Thyroid gland (tissue), 4 donors: ENCODE measurements around the gene TMEM132D. TPM values are rescaled to one million over a fixed set of nuclear protein-coding genes. Genes with fewer than 3 reads are reported as not detected.

ENCODE experiments used
- DNase-seq, 2 donors: peaks; one replicate each; pipeline ENCODE4 v3.0.0-alpha.2; 2019
- H3K27ac ChIP-seq, 3 donors: fragments of 200-600 bp; sonication (generic); 1 replicate in 2 of 3; 2 replicates in 1 of 3; pipeline ENCODE4 v1.5.1; 2016 to 2019; ENCODE audit warnings: mild to moderate bottlenecking in 1 of 3, moderate library complexity in 1 of 3
- H3K27me3 ChIP-seq: fragments of 200-600 bp; sonication (generic); one replicate; pipeline ENCODE4 v1.5.1; 2019
- H3K36me3 ChIP-seq, 2 donors: fragments of 200-600 bp; sonication (generic); one replicate each; pipeline ENCODE4 v1.5.1; 2016 to 2019
- H3K4me1 ChIP-seq, 2 donors: fragments of 200-600 bp; sonication (generic); one replicate each; pipeline ENCODE4 v1.5.1; 2017 to 2019
- H3K4me3 ChIP-seq, 3 donors: fragments of 200-600 bp; sonication (generic); replicated peaks in 1 of 3; 1 replicate in 2 of 3; 2 replicates in 1 of 3; pipeline ENCODE4 v1.5.1; 2016; ENCODE audit warnings: mild to moderate bottlenecking in 1 of 3
- H3K9me3 ChIP-seq: fragments of 200-600 bp; sonication (generic); one replicate; pipeline ENCODE4 v1.5.1; 2017
- POLR2A ChIP-seq, 2 donors: fragments of 450-650 bp; IDR thresholded peaks; one replicate each; pipeline ENCODE4 v1.6.1; 2017; ENCODE audit warnings: antibody characterized with exemption in 2 of 2, mild to moderate bottlenecking in 2 of 2, moderate library complexity in 1 of 2
- WGBS, 2 donors: methylation state at CpG; one replicate each; pipeline ENCODE4 v1.1.5; 2017; 5-methylcytosine and 5-hydroxymethylcytosine counted together
- intact Hi-C: fragments of 100-400 bp; cut with DNase I; formaldehyde crosslinking; loops from one replicate; pipeline ENCODE4 v1.15.1; 2023
- total RNA-seq, 4 donors: library from RNA; depleted of rRNA; stranded (reverse); fragments of >200 nt; gene quantifications; one replicate each; pipeline ENCODE4 v1.2.3, GENCODE V29; 2016
- TF ChIP-seq, protein P1 (sequence below), 6 experiments: fragments of 200-600 bp in 3 of 6; fragments of 450-650 bp in 3 of 6; sonication (generic) in 3 of 6; IDR thresholded peaks; one replicate each; pipeline ENCODE4 v1.5.1; 2016 to 2019; ENCODE audit warnings: antibody characterized with exemption in 6 of 6, mild to moderate bottlenecking in 2 of 6, inconsistent platforms in 1 of 6, moderate library complexity in 1 of 6

Gene TMEM132D
- total RNA-seq, 4 donors from 2014 or later, result not detected

DNA sequence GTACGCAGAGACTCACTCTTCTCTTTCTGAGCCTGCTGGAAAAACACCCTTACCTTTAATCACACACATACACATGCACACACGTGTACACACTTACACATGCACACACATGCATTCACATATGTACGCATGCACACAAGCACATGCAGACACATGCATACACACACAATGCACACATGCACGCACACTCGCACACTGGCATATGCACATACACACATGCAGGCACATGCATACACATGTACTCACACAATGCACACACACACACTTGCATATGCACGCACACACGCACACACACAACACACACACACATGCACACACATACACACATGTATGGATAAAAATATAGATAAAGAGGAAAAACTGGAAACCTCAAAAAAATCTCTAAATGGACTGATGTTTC lies 801.6 kb downstream of the TMEM132D start:
- no peaks in the 10 kb centered on the region for H3K27me3 ChIP-seq
- DNase-seq, result no peak
- H3K4me3 ChIP-seq, result no peak overlapping the region
- no peaks in the 10 kb centered on the region for H3K9me3 ChIP-seq
- intact Hi-C loops, result no loop called here
- no peaks in the 10 kb centered on the region for H3K4me1 ChIP-seq
- TF ChIP-seq, protein P1, sequence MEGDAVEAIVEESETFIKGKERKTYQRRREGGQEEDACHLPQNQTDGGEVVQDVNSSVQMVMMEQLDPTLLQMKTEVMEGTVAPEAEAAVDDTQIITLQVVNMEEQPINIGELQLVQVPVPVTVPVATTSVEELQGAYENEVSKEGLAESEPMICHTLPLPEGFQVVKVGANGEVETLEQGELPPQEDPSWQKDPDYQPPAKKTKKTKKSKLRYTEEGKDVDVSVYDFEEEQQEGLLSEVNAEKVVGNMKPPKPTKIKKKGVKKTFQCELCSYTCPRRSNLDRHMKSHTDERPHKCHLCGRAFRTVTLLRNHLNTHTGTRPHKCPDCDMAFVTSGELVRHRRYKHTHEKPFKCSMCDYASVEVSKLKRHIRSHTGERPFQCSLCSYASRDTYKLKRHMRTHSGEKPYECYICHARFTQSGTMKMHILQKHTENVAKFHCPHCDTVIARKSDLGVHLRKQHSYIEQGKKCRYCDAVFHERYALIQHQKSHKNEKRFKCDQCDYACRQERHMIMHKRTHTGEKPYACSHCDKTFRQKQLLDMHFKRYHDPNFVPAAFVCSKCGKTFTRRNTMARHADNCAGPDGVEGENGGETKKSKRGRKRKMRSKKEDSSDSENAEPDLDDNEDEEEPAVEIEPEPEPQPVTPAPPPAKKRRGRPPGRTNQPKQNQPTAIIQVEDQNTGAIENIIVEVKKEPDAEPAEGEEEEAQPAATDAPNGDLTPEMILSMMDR (IDR thresholded peaks at IDR 0.05), result no peak
- TF ChIP-seq POLR2A (IDR thresholded peaks at IDR 0.05), result no peak
- H3K36me3 ChIP-seq, result no peaks in the 10 kb centered on the region
- WGBS, 2 donors, result 84 to 86% methylated on average over 7 of the region's 7 CpGs
- no peak overlapping the region for H3K27ac ChIP-seq

DNA sequence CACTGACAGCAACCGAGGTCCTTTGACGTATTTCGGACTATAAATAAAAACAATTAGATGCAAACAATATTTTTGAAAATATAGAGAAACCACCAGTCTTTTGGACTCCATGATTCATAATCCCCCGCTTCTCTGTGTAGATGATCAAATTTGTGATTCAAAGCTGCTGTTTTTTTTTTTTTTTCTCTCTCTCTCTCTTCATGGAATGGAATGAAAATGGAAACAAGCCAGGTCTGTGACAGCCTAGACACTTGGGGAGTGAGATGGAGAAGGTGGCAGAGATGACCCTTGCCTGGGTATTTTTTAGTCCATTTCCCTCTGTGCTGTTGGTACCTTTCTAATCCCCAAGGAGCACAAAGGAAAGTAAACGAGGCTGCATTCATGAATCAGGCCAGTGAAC lies 802.0 kb downstream of the TMEM132D start:
- H3K27ac ChIP-seq, result no peak overlapping the region
- TF ChIP-seq, protein P1 (IDR thresholded peaks at IDR 0.05), result no peak
- no peak for TF ChIP-seq POLR2A (IDR thresholded peaks at IDR 0.05)
- DNase-seq, result no peak
- H3K9me3 ChIP-seq, result no peaks in the 10 kb centered on the region
- no peaks in the 10 kb centered on the region for H3K4me1 ChIP-seq
- no peaks in the 10 kb centered on the region for H3K27me3 ChIP-seq
- H3K36me3 ChIP-seq, result no peaks in the 10 kb centered on the region
- intact Hi-C loops, result no loop called here
- WGBS, 2 donors, result 73 to 81% methylated on average over 5 of the region's 5 CpGs
- H3K4me3 ChIP-seq, result no peak overlapping the region

DNA sequence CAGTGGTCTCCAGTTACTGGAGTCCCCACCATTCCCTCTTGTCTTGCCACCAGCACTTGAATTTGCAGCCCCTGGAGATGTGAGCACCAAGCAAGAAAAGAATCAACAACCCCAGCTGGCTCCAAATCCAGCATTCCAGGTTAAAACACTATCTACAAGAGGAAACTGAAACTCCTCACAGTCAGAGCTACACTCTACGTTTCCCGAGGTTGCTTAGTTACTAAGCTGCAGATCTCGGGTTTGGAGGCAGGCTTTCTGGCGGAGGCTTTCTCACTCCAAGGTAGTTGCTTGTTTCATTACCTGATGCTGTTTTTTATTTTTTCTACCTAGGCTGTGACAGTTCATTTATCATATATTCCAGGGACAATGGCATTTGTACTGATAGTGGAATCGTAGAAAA lies 802.4 kb downstream of the TMEM132D start:
- no peak overlapping the region for H3K27ac ChIP-seq
- H3K4me3 ChIP-seq, result no peak overlapping the region
- no peaks in the 10 kb centered on the region for H3K4me1 ChIP-seq
- H3K9me3 ChIP-seq, result no peaks in the 10 kb centered on the region
- H3K36me3 ChIP-seq, result no peaks in the 10 kb centered on the region
- WGBS, 2 donors, result 67 to 80% methylated on average over 5 of the region's 5 CpGs
- intact Hi-C loops, result no loop called here
- H3K27me3 ChIP-seq, result no peaks in the 10 kb centered on the region
- no peak for DNase-seq
- TF ChIP-seq, protein P1 (IDR thresholded peaks at IDR 0.05), result no peak
- no peak for TF ChIP-seq POLR2A (IDR thresholded peaks at IDR 0.05)

GRCh38 chr12:129097451-129097850 lies 806.4 kb downstream of the TMEM132D start:
- WGBS, 2 donors, result 81 to 90% methylated on average over 3 of the region's 3 CpGs
- Histone ChIP-seq H3K27me3 (no peaks in the 10 kb centered on the region), H3K4me3 (no peak overlapping the region), H3K9me3 (no peaks in the 10 kb centered on the region), H3K27ac (no peak overlapping the region), H3K36me3 (no peaks in the 10 kb centered on the region), H3K4me1 (no peaks in the 10 kb centered on the region)
- intact Hi-C loops, result no loop called here
- DNase-seq, result no peak
- TF ChIP-seq, protein P1 (IDR thresholded peaks at IDR 0.05), result no peak
- TF ChIP-seq POLR2A (IDR thresholded peaks at IDR 0.05), result no peak

DNA sequence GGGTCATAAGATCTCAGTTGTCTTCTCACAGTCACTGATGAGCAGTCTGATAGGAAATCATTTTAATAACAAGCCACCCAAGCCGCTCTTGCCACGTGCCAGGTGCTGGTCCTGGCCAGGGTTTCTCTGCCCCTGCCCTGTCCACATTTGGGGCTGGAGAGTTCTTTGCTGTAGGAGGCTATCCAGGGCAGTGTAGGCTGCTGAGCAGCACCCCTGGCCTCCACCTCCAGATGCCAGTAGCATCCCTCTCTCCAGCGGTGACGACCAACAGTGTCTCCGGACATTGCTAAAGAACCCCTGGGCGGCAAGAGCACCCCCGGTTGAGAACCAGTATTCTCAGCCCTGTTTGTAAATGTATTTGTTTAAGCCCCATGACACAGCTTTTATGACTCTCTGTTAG lies 806.9 kb downstream of the TMEM132D start:
- TF ChIP-seq, protein P1 (IDR thresholded peaks at IDR 0.05), result no peak
- no peak for TF ChIP-seq POLR2A (IDR thresholded peaks at IDR 0.05)
- Histone ChIP-seq H3K27me3 (no peaks in the 10 kb centered on the region), H3K36me3 (no peaks in the 10 kb centered on the region), H3K9me3 (no peaks in the 10 kb centered on the region), H3K27ac (no peak overlapping the region), H3K4me3 (no peak overlapping the region), H3K4me1 (no peaks in the 10 kb centered on the region)
- DNase-seq, result no peak
- intact Hi-C loops, result no loop called here
- WGBS, 2 donors, result 87 to 89% methylated on average over 7 of the region's 7 CpGs
